HEK293 (cell line): ENCODE results near the gene PRKD1.

Experiments
- BCL11A ChIP-seq: fragments of 450-650 bp; formaldehyde crosslinking; IDR thresholded peaks from 2 replicates; pipeline ENCODE4 v1.5.1; 2016; ENCODE audit warnings: low read depth, missing biosample characterization, missing genetic modification characterization
- ZNF654 ChIP-seq: fragments of 450-650 bp; formaldehyde crosslinking; IDR thresholded peaks from 2 replicates; pipeline ENCODE4 v1.5.1; 2016; ENCODE audit warnings: low read depth, missing biosample characterization, missing genetic modification characterization
- ZNF664 ChIP-seq: fragments of 450-650 bp; formaldehyde crosslinking; IDR thresholded peaks from 2 replicates; pipeline ENCODE4 v1.5.1; 2016; ENCODE audit warnings: missing biosample characterization, missing genetic modification characterization
- ZNF830 ChIP-seq: fragments of 450-650 bp; IDR thresholded peaks from 2 replicates; pipeline ENCODE4 v1.5.0; 2018; ENCODE audit warnings: missing biosample characterization, missing genetic modification characterization, low read depth, mild to moderate bottlenecking, moderate library complexity
- TF ChIP-seq, protein P1 (sequence below): fragments of 450-650 bp; formaldehyde crosslinking; IDR thresholded peaks from 2 replicates; pipeline ENCODE4 v1.5.1; 2016; ENCODE audit warnings: missing biosample characterization, missing genetic modification characterization
- TF ChIP-seq, protein P2 (sequence below): fragments of 450-650 bp; formaldehyde crosslinking; IDR thresholded peaks from 2 replicates; pipeline ENCODE4 v1.5.1; 2016; ENCODE audit warnings: missing biosample characterization, missing genetic modification characterization

DNA sequence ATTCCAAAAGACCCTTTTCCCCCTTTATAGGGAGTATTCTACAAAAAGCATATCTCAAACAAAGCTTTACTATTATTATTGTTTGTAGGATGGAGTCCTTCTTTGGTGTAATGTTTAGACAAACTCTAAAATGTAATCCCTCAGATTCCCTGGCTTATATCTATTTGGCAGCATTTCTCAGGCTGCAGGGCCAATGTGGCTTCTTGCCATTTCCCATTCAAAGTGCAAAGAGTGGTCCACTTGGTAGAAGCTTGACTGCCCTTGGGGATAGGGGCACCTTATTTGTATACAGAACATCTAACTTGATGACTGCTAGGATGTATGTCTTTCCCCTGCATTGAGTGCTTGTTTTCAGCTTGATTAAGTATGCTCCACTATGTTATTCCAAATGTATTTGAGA, 242.7 kb downstream of the PRKD1 start:
- TF ChIP-seq ZNF654 = no peak
- no peak for TF ChIP-seq BCL11A (tag by site-specific recombination)
- TF ChIP-seq, protein P1, sequence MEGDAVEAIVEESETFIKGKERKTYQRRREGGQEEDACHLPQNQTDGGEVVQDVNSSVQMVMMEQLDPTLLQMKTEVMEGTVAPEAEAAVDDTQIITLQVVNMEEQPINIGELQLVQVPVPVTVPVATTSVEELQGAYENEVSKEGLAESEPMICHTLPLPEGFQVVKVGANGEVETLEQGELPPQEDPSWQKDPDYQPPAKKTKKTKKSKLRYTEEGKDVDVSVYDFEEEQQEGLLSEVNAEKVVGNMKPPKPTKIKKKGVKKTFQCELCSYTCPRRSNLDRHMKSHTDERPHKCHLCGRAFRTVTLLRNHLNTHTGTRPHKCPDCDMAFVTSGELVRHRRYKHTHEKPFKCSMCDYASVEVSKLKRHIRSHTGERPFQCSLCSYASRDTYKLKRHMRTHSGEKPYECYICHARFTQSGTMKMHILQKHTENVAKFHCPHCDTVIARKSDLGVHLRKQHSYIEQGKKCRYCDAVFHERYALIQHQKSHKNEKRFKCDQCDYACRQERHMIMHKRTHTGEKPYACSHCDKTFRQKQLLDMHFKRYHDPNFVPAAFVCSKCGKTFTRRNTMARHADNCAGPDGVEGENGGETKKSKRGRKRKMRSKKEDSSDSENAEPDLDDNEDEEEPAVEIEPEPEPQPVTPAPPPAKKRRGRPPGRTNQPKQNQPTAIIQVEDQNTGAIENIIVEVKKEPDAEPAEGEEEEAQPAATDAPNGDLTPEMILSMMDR (tag by site-specific recombination) = no peak
- TF ChIP-seq, protein P2, sequence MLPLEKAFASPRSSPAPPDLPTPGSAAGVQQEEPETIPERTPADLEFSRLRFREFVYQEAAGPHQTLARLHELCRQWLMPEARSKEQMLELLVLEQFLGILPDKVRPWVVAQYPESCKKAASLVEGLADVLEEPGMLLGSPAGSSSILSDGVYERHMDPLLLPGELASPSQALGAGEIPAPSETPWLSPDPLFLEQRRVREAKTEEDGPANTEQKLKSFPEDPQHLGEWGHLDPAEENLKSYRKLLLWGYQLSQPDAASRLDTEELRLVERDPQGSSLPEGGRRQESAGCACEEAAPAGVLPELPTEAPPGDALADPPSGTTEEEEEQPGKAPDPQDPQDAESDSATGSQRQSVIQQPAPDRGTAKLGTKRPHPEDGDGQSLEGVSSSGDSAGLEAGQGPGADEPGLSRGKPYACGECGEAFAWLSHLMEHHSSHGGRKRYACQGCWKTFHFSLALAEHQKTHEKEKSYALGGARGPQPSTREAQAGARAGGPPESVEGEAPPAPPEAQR (tag by site-specific recombination) = no peak
- no peak for TF ChIP-seq ZNF830 (tag by site-specific recombination)
- no peak for TF ChIP-seq ZNF664 (tag by site-specific recombination)
